ENCODE measurements around the gene PABPN1L.
"Not testable (repeated sequence)": the region's sequence is repeated elsewhere in the genome, so short reads cannot be mapped to it uniquely, and the experiment has no call there.

PABPN1L gene

DNA sequence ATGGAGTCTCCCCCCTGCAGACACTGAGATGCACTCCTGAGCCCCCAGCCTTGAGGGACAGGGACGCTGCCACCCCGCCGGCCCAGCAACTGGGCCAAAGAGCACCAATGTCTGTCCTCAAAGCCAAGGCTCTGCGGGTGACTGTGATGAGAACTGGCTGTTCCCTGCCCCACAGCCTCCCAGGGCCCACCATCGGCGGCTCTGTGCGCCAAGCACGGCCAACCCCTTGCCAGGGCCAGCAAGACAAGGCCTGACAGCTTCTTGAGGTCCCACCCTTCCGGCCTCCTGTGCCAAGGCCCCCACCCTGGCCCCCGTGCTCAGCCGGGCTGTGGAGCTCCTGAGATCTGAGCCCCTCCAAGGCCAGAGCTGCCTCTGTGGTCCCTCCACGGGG, 34.2 kb upstream of the PABPN1L start:
- DNase-seq (ENCODE audit: low read depth): no peak

DNA sequence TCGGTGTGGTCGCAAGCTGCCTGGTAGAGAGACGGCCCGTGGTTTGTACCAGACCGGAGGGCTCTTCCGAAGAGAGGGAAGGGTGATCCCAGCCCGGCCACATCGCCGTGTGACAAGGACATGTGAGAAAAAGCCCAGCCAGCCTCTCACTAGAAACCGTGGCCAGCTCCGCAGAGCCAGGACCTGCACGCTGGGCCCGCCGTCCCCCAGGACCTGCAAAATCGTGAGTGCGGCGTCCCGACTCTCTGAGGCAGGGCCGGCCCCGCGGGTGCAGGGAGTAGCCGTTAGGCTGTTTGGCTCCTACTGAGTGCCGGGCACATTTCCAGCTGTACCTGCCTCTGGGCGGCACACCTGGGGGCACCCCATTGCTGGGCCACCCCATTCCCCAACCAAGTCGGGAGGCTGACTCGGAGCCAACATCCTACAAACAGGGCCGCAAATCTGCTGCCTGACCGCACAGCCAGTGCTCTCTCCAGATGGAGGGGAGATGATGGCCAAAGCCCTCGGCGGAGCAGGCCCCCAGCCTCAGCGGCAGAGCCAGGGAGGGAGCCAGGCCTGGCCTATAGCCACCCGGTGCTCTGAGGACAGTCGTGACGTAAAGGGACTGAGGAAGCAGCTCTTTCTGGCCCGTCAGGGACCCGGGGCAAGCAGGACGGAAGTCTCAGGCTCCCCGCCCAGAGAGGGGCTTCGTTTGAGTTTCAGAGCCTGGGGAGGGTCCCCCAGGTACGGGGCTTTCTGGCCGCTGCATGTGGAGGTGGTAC, 33.6 kb upstream of the PABPN1L start:
- DNase-seq (ENCODE audit: low read depth): no peak

DNA sequence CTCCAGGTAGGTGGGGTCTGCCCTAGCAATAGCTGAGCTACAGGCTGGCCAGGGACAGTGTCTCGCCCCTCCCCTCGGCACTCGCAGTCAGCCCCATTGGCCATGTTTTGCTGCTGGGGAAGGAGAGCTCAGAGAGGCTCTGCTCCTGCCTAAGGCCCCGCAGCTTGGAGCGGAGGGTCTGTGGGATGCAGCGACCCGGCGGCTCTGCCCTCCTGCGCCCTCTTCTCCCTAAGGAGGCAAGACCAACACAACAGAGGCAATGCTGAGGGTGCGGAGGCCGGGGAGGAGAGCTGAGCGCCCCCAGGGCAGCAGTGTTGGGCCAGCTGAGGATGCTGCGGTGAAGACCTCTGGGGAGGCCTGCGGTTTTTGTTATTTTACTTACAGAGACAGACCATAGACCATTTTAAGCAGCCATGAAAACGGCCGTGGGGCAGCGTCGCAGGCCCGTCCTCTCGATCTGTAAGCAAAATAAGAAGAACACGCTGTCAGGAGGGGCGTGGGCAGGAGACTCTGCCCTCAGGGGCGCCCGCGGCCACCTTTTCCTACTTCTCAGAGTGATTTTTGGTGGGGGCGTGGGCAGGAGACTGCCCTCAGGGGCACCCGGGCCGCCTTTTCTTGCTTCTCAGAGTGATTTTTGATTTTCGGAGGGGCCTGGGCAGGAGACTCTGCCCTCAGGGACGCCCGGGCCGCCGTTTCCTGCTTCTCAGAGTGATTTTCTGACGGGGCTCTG, 31.4 kb upstream of the PABPN1L start:
- no peak for DNase-seq (ENCODE audit: low read depth)

DNA sequence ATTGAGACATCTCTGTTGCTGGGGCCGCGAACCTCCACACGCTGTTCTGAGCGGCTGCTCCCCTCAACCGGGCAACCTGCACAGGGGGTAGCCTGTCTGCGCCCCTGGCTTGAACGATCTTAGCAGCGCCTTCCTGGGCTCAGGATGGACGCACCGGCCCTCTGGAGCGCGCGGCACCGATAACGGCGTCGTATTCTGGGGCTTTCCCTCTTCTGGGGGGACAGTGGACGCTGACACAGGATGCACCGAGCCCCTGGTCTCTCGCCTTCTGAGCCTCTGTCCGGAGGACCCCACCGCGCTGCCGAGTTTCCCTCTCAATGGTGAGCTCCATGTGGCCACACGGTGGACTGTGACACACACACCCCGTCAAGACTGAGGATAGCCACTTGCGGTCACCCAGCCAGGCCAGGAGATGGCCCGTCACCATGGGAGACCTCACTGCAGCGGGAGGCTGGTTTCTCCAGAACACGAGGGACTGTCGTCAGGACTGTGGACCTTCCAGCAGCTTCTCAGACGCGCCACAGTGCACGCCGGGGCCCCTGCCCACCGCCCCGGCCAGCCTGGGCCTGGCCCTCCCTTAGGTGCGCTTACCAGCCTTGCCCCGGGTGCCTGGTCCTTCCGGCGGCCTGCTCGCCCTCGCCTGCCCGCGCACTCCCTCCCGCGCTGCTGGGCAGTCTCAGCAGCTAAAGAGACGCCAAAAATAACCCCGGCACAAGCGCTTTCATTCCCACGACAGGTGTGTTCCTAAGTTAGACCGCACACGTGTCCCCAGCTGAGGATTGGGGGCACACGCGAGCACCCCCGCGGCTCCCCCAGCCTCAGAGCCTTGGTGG, 30.0 kb upstream of the PABPN1L start:
- DNase-seq (ENCODE audit: low read depth): no peak

DNA sequence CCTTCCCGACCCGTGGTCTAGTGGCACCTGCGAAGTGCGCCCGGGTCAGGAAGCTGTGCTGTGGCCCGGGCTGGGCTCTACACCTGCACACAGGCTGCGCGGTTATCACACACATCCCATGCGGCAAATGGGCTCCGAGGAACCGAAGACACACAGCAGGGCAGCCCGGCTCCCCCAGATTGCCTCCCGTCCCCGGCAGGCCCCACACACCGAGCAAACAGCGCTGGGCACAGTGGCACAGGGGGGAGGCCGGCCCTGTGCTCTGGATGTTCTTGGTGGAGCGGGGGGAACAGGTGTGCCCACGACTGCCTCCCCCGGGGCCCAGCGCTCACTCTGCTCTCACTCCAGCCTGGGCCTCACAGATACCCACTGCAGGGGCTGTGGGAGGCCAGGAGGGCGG, 28.9 kb upstream of the PABPN1L start:
- no peak for DNase-seq (ENCODE audit: low read depth)

DNA sequence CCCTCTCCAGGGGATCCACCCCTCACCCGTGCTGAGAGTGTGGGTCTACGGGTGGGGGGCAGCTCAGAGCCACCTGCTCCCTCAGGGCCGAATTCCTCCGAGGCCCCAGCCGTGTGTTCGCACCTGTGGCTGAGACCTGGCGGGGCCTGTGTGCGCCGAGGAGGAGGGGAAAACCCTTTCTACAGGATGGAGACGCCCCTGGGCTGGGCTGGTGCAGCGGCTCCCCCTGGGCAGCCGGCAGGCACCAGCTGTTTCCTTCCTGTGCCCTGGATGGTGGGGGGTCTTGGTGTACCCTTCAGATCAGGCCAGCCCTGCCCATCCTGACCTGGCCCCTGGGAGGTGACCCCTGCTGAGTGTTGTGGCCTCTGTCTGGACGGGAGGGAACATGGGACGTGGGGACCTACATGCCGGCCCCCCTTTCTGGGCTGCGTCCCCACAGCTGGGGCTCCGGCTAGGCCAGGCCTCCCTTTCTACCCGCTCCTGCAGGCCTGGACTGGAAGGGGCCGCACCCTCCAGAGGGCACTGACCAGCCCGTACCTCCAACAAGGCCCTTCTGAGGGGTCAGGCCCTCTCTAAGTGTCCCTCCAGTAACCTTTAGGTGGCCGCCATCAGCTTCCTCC, 28.3 kb upstream of the PABPN1L start:
- DNase-seq (ENCODE audit: low read depth): no peak

DNA sequence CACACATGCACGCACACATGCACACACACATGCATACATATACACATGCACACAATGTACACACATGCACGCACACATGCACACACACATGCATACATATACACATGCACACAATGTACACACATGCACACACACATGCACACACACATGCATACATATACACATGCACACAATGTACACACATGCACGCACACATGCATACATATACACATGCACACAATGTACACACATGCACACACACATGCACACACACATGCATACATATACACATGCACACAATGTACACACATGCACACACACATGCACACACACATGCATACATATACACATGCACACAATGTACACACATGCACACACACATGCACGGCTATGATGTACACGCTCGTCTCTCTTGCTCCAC, 27.8 kb upstream of the PABPN1L start:
- not testable (repeated sequence) for DNase-seq (ENCODE audit: low read depth)

DNA sequence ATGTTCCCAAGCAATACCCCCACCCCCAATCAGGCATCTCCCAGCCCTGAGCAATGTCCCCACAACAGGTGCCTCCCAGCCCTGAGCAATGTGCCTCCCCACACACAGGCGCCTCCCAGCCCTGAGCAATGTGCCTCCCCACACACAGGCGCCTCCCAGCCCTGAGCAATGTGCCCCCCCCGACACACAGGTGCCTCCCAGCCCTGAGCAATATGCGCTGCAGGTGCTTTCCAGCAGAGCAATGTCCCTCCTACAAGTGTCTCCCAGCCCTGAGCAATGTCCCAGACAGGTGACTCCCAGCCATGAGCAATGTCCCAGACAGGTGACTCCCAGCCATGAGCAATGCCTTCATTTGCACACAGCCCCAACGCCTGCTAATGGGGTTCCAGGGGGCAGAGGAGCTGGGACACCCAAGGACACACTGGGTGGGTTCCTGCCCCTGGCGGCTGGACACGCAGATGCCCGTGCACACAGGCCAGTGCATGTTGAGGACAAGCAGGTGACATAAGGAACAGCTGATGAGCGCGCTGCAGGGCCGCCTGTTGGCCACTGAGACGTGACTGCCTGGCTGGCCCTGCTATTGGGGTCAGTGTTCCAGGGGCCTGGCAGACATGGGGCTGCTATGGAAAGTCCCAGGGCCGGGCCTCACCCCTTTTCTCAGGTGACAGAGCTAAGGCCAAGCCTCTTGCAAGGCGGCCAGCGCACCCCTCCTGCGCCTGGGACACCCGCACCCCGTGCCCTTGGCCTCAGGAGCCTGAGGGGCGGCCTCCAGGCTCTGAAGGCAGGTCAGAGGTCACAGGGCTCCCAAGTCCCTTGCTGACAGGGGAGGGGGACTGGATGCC, 26.9 kb upstream of the PABPN1L start:
- no peak for DNase-seq (ENCODE audit: low read depth)

DNA sequence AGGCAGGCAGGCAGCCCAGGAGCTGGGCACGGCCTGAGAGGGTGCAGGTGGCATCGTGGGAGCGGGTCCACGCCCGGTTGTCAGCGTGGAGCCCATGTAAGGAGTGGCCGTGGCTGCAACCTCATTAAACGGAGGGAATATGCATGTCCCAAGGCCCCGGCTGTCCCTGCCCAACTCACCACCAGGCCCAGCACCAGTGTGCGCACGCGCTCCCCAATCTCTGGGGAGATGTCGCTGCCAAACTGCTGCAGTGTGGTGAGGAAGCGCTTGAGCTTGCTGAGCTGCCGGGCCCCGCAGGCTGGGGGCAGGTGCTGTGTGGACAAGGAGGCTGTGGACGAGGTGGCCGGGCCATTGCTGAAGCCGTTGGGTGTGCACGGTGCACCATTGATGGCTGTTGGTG, 25.6 kb upstream of the PABPN1L start:
- no peak for DNase-seq (ENCODE audit: low read depth)

DNA sequence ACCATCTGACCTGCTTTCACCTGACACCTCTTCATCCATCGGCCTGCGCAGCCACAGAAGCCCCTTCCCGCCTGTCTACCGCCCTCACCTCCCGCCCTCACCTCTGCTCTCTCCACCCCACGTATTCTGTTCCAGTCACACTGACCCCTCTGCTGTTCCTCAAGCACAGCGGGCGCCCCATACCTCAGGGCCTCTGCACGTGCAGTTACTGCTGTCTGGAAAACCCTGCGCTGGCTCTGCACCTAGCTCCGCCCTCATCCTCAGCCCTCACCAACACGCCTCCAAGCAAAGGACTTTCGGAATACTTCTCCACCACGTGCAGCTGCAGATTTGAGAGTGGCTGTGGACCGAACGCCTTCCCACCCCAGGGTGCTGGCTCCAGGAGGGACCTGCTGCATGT, 24.6 kb upstream of the PABPN1L start:
- no peak for DNase-seq (ENCODE audit: low read depth)

DNA sequence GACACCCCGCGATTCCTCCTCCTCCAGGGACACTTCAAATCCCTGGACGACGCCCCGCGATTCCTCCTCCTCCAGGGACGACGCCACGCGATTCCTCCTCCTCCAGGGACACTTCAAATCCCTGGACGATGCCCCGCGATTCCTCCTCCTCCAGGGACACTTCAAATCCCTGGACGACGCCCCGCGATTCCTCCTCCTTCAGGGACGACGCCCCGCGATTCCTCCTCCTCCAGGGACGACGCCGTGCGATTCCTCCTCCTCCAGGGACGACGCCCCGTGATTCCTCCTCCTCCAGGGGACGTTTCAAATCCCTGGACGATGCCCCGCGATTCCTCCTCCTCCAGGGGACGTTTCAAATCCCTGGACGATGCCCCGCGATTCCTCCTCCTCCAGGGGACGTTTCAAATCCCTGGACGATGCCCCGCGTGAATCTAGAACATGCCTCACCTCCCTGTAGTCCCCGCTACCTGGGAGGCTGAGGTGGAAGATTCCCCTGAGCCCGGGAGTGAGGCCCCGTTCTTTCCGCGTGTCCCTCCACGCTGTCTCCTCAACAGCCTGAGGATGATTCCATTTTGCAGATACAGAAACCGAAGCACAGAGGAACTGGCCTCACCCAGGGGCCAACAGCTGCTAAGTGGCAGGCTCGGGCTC, 23.4 kb upstream of the PABPN1L start:
- not testable (repeated sequence) for DNase-seq (ENCODE audit: low read depth)

DNA sequence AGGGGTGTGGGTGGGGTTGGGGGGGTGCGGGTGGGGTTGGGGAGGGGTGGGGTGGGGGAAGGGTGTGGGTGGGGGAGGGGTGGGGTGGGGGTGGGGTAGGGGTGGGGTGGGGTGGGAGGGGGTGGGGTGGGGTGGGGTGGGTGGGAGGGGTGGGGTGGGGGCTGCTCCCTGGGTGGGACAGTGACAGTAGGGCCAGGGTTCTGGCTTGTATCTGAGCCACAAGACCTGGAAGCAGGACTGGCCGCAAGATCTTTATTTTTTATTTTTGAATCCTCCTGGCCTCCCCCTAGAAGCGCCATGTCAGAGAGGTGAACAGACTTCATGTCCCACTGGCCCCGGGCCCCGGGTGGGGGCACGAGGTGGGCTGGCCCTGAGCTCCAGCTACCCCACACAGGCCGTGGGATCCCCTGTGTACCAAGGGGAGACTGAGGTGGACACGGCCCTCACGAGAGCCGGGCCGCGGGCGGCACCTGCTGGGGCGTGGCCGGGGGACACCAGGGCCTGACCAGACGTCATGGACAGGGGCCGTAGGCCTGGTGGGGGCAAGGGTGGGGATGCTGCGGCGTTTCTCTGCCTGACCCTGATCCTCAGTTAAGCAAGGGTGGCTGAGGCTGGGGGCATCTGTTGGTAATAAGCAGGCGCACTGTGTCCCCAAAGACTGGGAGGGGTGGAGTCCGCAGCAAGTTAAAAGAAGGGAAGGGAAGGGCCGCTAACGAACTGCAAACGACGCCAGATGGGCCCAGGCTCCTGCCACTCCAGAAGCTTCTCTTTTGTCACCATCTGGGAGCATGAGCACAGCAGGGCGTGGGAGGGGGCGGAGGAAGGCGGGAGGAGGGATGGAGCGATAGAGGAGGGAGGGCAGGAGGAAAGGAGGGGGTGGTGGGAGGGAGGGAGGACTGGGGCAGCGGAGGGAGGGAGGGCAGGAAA, 22.3 kb upstream of the PABPN1L start:
- no peak for DNase-seq (ENCODE audit: low read depth)

DNA sequence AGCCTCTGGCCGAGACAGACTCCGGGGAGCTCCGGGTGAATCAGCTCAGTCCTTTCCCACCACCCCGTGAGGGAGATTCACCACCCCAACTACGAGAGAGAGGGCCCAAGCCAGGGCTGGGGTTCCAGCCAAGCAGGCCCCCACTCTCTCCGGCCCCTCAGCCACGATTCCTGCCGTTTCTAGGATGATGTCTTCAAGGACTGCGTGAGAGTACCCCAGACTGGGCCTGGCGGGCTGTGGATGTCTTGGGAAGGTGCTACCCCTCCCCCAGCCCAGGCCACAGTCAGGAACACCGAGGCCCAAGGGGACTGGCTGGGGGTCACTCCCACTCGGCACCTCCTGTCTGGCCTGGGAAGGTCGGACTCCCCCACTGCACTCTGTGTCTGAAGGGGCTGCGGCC, 21.6 kb upstream of the PABPN1L start:
- no peak for DNase-seq (ENCODE audit: low read depth)

DNA sequence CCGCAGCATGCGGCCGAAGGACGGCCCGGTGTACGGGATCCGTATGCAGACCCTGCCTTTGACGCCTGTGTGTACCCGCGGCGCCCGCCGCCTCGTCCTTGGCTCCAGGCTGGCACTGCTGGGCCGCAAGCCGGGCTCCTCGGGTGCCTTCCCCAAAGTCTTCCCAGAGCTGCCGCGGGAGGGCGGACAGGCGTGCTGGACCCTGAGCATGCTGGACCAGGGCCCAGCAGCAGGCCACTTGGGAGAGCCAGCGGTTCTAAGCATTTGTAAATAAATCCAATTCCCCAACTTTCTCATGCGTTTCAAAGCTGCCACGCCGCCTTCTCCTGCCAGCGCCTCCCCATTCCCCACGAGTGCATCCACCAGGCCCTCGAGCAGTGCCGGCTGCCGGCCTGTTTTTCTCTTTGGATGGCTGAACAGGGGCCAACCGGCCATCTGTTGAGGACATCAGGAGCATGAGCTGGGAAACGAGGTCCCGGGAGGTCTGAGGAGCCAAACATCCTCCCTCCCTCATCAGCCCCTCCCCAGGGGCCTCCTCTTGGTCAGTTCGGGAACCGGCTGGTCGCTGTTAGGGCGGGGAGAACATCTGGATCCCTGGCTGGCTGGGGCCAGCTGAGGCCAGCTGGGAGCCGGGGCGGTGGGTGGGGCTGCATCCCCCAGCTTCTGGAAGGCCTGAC, 20.5 kb upstream of the PABPN1L start:
- no peak for DNase-seq (ENCODE audit: low read depth)

DNA sequence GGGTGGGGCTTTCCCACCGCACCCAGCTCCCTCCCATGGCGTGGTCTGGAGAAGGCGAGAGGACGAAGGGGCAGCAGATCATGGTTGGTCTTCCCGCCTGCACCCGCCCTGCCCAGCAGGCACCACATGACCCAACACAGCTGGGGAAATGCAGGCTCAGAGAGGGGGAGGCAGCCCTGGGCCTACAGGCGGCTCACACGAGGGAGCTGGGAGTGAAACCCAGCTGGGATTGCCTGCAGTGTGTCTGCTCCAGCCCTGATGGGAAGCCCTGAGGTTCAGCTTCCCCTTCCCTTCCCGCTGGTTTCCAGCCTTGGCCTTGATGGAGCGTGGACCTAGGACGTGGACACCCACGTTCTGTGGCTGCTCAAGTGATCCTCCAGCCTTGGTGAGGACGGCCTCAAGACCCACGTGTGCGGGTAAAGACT, 20.0 kb upstream of the PABPN1L start:
- DNase-seq (ENCODE audit: low read depth): no peak

DNA sequence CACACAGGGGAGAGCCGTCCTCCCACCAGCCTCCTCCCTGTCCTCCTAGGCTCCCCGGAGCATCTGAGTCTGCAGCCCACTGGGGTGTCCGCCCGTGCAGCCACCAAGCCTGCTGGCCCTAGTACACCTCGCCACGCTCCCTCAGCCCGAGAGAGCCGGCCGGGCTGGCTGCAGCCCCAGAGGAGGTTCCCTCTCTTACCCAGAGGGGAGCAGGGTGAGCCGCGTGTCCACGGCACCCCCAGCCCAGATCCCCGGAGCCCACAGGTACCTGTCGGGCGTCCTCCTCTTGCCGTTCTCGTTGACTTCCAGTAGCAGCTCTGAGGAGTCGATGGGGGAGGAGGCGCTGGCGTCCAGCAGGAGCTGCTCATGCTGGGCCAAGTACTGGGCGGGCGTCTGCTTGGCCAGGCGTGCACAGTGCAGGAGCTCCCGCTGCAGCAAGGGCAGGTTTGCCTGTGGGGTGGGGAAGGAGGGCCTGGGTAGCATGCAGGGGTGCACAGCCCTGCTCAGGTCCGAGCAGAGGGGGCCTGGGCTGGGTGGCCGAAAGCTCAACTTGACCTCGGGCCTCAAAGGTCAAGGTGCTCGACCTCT, 19.3 kb upstream of the PABPN1L start:
- DNase-seq (ENCODE audit: low read depth): no peak

DNA sequence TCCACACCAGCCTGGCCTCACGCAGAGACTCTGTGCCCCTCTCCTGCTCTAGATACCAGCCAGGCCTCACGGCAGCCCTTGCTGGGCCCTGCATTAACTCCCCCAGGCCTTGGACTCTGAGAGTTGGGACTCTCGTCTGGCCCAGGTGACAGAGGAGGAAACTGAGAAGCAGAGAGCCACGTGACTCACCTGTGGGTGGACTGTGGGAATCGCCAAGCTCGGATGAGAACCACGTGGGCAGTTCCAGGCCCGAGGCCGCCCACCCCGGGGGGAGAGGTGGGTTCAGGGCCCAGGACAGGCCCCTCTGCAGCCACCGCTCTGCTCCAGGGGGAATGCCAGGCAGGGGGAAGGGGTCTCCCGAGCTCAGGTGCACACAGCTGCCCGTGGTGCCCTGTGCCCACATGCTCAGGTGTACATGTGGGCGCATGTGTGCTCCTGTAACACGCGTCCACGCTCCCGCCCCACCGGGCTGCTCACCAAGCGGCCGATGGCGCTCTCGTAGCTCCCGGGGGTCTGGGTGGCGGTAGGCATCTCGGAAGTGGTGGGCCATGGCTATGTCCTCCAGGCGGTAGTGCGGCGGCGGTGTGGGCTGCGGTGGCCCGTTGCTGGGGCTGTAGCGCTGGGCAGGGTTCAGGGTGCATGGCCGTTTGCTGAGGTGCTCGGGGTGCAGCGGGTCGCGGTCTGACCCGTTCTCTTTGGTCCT, 18.3 kb upstream of the PABPN1L start:
- no peak for DNase-seq (ENCODE audit: low read depth)

DNA sequence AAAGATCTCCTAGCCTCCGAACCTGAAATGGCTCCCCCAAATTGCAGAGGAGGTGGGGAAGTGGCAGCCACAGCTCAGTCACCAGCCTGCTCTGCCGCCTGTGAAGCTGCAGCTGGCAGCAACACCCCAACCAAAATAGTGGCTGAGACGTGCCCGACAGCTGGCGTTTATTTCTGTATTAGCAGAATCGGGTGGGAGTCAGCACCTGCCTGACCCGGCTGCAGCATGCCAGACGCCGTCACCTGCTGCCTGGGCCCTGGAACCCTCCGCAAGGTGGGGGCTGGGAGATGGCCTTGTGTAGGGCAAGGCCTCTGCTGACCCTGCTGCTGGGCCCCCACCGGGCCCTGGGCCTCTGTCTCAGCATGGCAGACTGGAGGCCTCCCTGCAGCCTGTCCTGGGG, 17.5 kb upstream of the PABPN1L start:
- DNase-seq (ENCODE audit: low read depth): no peak

Measured in activated gamma-delta T cell treated with anti-CD3 and anti-CD28 coated beads, Interleukin-2, amount 50 U/mL, for 16 hours (primary cell).